ACC112 (cell line): ENCODE data around the gene MATCAP1.

ENCODE experiments used
- H2AFZ ChIP-seq: fragments of 200-600 bp; sonication (generic); one replicate; pipeline ENCODE4 v1.6.0; 2017; ENCODE audit warnings: antibody characterized with exemption, low read length; ENCODE audit not compliant: unreplicated experiment
- H3K27ac ChIP-seq: fragments of 200-600 bp; sonication (generic); 2 replicates; pipeline ENCODE4 v1.5.1; 2014; ENCODE audit warnings: low read depth, mild to moderate bottlenecking, antibody characterized with exemption, low read length, moderate library complexity
- H3K27me3 ChIP-seq: fragments of 200-600 bp; sonication (generic); 2 replicates; pipeline ENCODE4 v1.6.1; 2014; ENCODE audit warnings: mild to moderate bottlenecking, antibody characterized with exemption, low read length, moderate library complexity, mixed read lengths; ENCODE audit not compliant: insufficient read depth
- H3K36me3 ChIP-seq: fragments of 200-600 bp; sonication (generic); 2 replicates; pipeline ENCODE4 v1.6.1; 2016; ENCODE audit warnings: mild to moderate bottlenecking, antibody characterized with exemption, low read length, moderate library complexity, mixed read lengths; ENCODE audit not compliant: insufficient read depth
- H3K4me1 ChIP-seq: fragments of 200-600 bp; sonication (generic); one replicate; pipeline ENCODE4 v1.6.1; 2016; ENCODE audit warnings: low read length, mixed read lengths; ENCODE audit not compliant: insufficient read depth, unreplicated experiment, control insufficient read depth
- H3K4me3 ChIP-seq: fragments of 200-600 bp; sonication (generic); 2 replicates; pipeline ENCODE4 v1.5.1; 2014; ENCODE audit warnings: mild to moderate bottlenecking, low read depth, low read length
- H3K79me2 ChIP-seq: fragments of 200-600 bp; sonication (generic); one replicate; pipeline ENCODE4 v1.6.0; 2016; ENCODE audit warnings: low read length; ENCODE audit not compliant: control insufficient read depth, unreplicated experiment, insufficient read depth

Gene MATCAP1

GRCh38 chr16:67183627-67184452 lies at the start of gene MATCAP1:
MATCAP1 (minus strand) TSS chr16:67183963; CDS start chr16:67180610, 3,353 bp downstream.
- peak within 1 kb of the TSS; percentile 83 for H3K27ac ChIP-seq

GRCh38 chr16:67230809-67231660 lies 47.3 kb upstream of the MATCAP1 start:
- Histone ChIP-seq H3K27ac (no peak overlapping the region), H3K4me3 (no peak overlapping the region), H3K79me2 (peaks cover 20% of the 10 kb centered on the region), H3K27me3 (no peaks in the 10 kb centered on the region), H3K4me1 (peaks cover 12% of the 10 kb centered on the region), H2AFZ (no peak overlapping the region), H3K36me3 (peaks cover 23% of the 10 kb centered on the region; the same call in 1 of the 2 replicates)

More at GRCh38 chr16:67183627-67184452, at the start of gene MATCAP1:
- Histone ChIP-seq H2AFZ (no peak within 1 kb of the TSS), H3K4me1 (peaks cover 33% of the 10 kb centered on the region), H3K36me3 (no peaks in the 10 kb centered on the region), H3K4me3 (peak within 1 kb of the TSS; percentile 81), H3K27me3 (no peaks in the 10 kb centered on the region), H3K79me2 (peaks cover 11% of the 10 kb centered on the region)

- Histone ChIP-seq H3K79me2 (peaks cover 28% of the 10 kb centered on the region), H3K4me1 (peaks cover 20% of the 10 kb centered on the region), H3K27me3 (no peaks in the 10 kb centered on the region), H2AFZ (no peak overlapping the region), H3K4me3 (no peak overlapping the region), H3K27ac (no peak overlapping the region), H3K36me3 (peaks cover 19% of the 10 kb centered on the region; the same call in 1 of the 2 replicates)
Observed at GRCh38 chr16:67229906-67230808, 46.4 kb upstream of the MATCAP1 start.

- no peak overlapping the region for H2AFZ ChIP-seq
- H3K27ac ChIP-seq, result no peak overlapping the region
- H3K36me3 ChIP-seq, result peaks cover 11% of the 10 kb centered on the region; the same call in 1 of the 2 replicates
- peaks cover 30% of the 10 kb centered on the region for H3K79me2 ChIP-seq
- no peak overlapping the region; the same call in 1 of the 2 replicates for H3K4me3 ChIP-seq
- peaks cover 22% of the 10 kb centered on the region for H3K4me1 ChIP-seq
- no peaks in the 10 kb centered on the region for H3K27me3 ChIP-seq
Observed at GRCh38 chr16:67228905-67229304, 45.1 kb upstream of the MATCAP1 start.

GRCh38 chr16:67228034-67228785 lies 44.4 kb upstream of the MATCAP1 start:
- Histone ChIP-seq H3K4me3 (peak overlapping the region; percentile 96), H3K36me3 (peaks cover 11% of the 10 kb centered on the region; the same call in 1 of the 2 replicates), H2AFZ (no peak overlapping the region), H3K79me2 (peaks cover 30% of the 10 kb centered on the region), H3K27me3 (no peaks in the 10 kb centered on the region), H3K4me1 (peaks cover 22% of the 10 kb centered on the region), H3K27ac (peak overlapping the region; percentile 72; the same call in 1 of the 2 replicates)

GRCh38 chr16:67227567-67227921 lies 43.8 kb upstream of the MATCAP1 start:
- H3K27ac ChIP-seq, result peak overlapping the region; percentile 72
- peak overlapping the region; percentile 96 for H3K4me3 ChIP-seq
- no peak overlapping the region for H2AFZ ChIP-seq

GRCh38 chr16:67226804-67227566 lies 43.2 kb upstream of the MATCAP1 start, which contains the start of gene TMEM208:
TMEM208 (plus strand) TSS chr16:67227130; CDS start chr16:67227219, 89 bp downstream.
- Histone ChIP-seq H3K27me3 (no peaks in the 10 kb centered on the region), H3K4me3 (peak within 1 kb of the TSS; percentile 96), H3K36me3 (peaks cover 11% of the 10 kb centered on the region; the same call in 1 of the 2 replicates), H2AFZ (peak within 1 kb of the TSS; percentile 83), H3K79me2 (peaks cover 30% of the 10 kb centered on the region), H3K4me1 (peaks cover 22% of the 10 kb centered on the region), H3K27ac (peak within 1 kb of the TSS; percentile 72)

More at GRCh38 chr16:67227567-67227921, 43.8 kb upstream of the MATCAP1 start:
- Histone ChIP-seq H3K27me3 (no peaks in the 10 kb centered on the region), H3K36me3 (peaks cover 11% of the 10 kb centered on the region; the same call in 1 of the 2 replicates), H3K4me1 (peaks cover 22% of the 10 kb centered on the region), H3K79me2 (peaks cover 30% of the 10 kb centered on the region)

- peak overlapping the region; percentile 83 for H2AFZ ChIP-seq
- H3K27me3 ChIP-seq, result no peaks in the 10 kb centered on the region
- H3K27ac ChIP-seq, result peak overlapping the region; percentile 2; the same call in 1 of the 2 replicates
Observed at GRCh38 chr16:67226295-67226803, 42.6 kb upstream of the MATCAP1 start.

GRCh38 chr16:67223992-67224391 lies 40.2 kb upstream of the MATCAP1 start:
- Histone ChIP-seq H3K27me3 (no peaks in the 10 kb centered on the region), H3K4me3 (no peak overlapping the region), H3K36me3 (no peaks in the 10 kb centered on the region), H3K27ac (no peak overlapping the region), H3K79me2 (peaks cover 27% of the 10 kb centered on the region), H2AFZ (no peak overlapping the region), H3K4me1 (peaks cover 22% of the 10 kb centered on the region)

More at GRCh38 chr16:67226295-67226803, 42.6 kb upstream of the MATCAP1 start:
- peaks cover 27% of the 10 kb centered on the region for H3K79me2 ChIP-seq
- peak overlapping the region; percentile 96 for H3K4me3 ChIP-seq
- 0 out of 2 replicates have a peak, but pooled peaks cover 6% of the 10 kb centered on the region for H3K36me3 ChIP-seq
- peaks cover 22% of the 10 kb centered on the region for H3K4me1 ChIP-seq
